NCI-H446 (cell line): ENCODE results near the gene ABCA2.

Source experiments
- DNase-seq, 2 experiments: peaks; one replicate each; lab custom pipeline; 2025; lab: John Stamatoyannopoulos, UW

The ABCA2 gene, protein sequence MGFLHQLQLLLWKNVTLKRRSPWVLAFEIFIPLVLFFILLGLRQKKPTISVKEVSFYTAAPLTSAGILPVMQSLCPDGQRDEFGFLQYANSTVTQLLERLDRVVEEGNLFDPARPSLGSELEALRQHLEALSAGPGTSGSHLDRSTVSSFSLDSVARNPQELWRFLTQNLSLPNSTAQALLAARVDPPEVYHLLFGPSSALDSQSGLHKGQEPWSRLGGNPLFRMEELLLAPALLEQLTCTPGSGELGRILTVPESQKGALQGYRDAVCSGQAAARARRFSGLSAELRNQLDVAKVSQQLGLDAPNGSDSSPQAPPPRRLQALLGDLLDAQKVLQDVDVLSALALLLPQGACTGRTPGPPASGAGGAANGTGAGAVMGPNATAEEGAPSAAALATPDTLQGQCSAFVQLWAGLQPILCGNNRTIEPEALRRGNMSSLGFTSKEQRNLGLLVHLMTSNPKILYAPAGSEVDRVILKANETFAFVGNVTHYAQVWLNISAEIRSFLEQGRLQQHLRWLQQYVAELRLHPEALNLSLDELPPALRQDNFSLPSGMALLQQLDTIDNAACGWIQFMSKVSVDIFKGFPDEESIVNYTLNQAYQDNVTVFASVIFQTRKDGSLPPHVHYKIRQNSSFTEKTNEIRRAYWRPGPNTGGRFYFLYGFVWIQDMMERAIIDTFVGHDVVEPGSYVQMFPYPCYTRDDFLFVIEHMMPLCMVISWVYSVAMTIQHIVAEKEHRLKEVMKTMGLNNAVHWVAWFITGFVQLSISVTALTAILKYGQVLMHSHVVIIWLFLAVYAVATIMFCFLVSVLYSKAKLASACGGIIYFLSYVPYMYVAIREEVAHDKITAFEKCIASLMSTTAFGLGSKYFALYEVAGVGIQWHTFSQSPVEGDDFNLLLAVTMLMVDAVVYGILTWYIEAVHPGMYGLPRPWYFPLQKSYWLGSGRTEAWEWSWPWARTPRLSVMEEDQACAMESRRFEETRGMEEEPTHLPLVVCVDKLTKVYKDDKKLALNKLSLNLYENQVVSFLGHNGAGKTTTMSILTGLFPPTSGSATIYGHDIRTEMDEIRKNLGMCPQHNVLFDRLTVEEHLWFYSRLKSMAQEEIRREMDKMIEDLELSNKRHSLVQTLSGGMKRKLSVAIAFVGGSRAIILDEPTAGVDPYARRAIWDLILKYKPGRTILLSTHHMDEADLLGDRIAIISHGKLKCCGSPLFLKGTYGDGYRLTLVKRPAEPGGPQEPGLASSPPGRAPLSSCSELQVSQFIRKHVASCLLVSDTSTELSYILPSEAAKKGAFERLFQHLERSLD (N-terminal part only)

DNA sequence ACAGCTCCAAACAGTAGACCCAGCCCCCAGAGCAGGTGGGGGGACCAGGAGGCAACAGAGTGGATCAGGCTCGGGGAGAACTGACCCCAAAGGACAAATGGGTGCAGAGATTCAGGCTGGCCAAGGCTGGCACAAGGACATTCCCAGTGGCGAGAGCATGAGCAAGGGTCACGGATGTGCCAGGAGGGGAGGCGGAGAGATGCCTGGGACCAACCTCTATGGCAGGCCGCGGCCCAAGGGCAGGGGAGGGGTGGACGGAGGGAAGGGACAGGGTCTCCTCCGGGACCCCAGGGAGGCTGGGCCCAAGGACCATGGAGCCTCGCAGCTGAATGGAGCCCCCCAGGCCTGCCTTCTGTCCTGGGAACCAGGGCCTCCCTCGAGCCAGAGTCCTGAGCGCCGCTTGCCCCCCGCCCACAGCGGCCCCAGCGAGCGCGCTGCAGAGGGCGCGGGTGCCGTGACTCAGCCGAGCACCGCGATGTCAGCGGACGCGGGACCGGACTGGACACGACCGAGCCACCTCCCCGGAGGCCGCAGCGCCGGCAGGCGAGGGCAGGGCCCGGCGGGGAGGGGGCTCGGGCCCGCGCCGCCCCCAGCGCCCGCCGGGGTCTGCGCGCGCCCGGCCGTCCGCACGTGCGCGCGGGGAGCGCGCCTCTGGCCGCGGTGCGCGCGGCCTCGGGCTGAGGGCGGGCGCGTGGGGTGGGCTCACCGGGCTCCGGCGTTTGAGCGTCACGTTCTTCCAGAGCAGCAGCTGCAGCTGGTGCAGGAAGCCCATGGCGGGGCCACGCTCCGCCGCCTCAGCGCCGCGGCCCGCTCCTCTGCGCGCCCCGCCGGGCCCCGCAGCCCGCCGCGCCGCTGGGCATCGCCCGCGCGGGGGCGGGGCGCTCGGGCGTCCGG lies at the start of gene ABCA2:
Gene ABCA2, minus strand, starts transcription at position 869 of the 894 bp plus-strand sequence. Its CDS starts 97 bp downstream, at position 772.
- no peak for DNase-seq

DNA sequence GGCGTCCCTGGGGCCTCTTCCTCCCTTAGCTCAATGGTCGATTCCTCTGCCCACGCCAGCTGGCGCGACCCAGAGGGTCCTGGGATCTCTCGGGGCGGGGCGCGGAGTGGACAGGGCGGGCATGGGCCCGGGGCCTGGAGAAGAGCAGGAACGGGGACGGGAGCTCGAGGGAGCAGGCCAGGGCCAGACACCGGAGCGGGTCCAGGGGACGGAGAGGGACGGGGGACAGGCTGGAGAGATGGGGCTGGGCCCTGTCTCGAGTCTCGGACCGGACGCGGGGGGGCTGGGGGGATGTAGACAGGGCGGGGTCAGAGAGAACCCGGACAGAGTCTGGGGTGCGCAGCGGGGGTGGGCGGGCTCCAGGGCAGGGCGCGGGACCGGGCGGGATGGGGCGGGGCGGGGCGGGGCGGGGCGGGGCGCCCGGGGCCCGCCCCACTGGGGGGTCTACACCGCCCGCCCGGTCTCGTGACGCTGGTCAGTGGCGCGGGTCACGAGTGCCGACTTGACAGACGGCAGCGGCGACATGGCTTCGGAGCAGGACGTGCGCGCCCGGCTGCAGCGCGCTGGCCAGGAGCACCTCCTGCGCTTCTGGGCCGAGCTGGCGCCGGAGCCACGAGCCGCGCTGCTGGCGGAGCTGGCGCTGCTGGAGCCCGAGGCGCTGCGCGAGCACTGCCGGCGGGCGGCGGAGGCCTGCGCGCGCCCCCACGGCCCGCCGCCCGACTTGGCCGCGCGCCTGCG lies 49.1 kb upstream of the ABCA2 start, which contains the start of gene UAP1L1:
Gene UAP1L1, plus strand, starts transcription at position 508 of the 738 bp plus-strand sequence. Its CDS starts 16 bp downstream, at position 524.
- peak in 1 of 2 experiments; percentile 21 for DNase-seq

DNA sequence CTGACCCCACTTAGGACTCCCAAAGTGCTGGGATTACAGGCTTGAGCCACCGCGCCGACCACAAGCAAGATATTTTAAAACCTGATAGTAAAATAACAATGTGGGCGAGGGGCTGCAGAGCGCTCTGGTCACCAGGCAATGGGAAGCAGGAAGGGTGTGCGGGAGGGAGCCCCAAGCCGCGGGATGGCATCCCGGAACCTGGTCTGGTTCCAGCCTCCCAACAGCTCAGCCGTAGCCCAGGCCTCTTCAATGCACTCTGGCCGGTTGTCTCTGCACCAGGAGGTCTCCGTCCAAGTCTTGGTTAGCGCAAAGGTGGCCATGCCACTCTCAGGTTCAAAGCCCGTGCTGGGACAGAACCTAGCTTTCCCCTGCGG lies 48.6 kb upstream of the ABCA2 start:
- no peak for DNase-seq

- no peak for DNase-seq
Observed at GRCh38 chr9:137075275-137075775, 47.3 kb upstream of the ABCA2 start.

DNA sequence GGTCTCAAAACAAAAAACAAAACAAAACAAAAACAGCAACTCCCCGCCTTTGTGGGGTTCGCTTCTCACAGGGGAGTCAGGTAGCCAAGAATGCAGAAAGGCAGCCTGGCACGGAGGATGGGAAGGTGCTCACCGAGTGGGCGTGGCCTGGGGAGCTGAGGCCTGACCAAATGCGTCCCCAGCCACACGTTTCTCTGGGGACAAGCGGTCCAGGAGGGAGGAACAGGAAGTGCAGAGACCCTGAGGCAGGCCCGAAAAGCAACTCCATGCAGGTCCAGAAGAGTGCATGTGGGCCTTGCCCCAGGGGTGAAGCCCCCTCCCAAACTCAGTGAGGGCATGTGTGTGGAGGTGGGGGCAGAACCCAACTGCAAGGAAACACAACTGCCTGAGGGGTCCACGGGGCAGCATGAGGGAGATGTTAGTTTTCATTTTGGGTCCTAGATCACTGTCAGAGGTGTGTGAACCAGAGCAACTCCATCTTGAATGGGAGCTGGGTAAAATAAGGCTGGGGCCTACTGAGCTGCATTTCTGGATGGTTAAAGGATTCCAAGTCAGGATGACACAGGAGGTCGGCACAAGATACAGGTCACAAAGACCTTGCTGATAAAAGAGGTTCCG lies 46.7 kb upstream of the ABCA2 start:
- no peak for DNase-seq

DNA sequence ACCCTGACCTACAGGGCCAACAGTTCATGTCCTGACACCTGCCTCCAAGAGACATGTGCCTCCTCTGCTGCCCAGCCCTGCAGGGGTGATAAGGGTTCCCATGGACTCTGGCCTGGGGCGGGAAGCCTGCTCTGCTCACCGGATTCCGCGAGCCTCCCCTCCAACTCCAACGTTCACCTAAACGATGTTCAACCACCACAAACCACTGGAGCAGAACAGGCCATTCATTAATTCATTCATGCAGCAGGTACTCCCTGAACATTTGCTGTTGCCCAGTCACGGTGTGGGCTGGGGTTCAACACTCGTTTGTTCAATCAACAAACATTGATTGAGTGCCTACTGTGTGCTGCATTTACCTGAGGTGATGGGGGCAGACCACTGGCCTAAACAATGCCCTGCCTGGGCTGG lies 46.0 kb upstream of the ABCA2 start:
- no peak for DNase-seq

GRCh38 chr9:137071282-137071681 lies 43.2 kb upstream of the ABCA2 start:
- DNase-seq, result no peak

- DNase-seq, result no peak
Observed at GRCh38 chr9:137070906-137071275, 42.9 kb upstream of the ABCA2 start.

DNA sequence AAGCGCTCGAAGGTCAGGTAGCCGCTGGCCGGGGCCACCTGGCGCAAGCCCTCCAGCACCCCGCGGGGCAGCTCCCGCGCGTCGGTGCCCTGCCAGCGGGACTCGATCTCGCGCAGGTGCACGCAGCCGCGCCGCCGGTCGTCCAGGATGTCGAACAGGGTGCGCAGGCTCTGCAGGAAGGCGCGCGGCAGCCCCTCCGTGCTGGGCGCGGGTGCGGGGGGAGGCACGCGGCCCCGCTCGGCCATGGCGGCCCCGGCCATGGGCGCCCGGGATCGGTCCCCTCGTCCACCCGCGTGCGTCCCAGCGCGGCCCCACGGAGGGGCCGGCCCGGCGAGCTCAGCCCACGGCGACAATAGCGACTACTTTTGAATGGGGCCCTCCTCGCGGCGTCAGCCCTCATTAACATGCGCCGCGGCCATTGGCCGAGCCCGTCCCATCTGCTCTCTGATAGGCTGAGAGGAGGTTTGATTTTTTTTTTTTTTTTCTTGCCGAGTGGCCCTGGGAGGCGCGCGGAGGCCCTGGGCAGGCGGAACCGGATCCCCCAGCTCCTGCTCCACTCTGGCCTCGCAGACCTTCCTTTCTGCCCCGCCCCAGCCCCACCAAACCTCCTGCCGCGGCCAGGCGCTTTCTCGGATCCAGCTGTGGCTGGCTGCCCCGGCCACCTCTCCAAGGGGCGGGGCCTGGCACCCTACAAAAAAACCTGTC lies 42.3 kb upstream of the ABCA2 start, which contains the start of gene SAPCD2:
Gene SAPCD2, minus strand, starts transcription at position 357 of the 705 bp plus-strand sequence. Its CDS starts 97 bp downstream, at position 260.
- peak; percentile 58 to 88 for DNase-seq

GRCh38 chr9:137069508-137070091 lies 41.6 kb upstream of the ABCA2 start:
- no peak for DNase-seq

DNA sequence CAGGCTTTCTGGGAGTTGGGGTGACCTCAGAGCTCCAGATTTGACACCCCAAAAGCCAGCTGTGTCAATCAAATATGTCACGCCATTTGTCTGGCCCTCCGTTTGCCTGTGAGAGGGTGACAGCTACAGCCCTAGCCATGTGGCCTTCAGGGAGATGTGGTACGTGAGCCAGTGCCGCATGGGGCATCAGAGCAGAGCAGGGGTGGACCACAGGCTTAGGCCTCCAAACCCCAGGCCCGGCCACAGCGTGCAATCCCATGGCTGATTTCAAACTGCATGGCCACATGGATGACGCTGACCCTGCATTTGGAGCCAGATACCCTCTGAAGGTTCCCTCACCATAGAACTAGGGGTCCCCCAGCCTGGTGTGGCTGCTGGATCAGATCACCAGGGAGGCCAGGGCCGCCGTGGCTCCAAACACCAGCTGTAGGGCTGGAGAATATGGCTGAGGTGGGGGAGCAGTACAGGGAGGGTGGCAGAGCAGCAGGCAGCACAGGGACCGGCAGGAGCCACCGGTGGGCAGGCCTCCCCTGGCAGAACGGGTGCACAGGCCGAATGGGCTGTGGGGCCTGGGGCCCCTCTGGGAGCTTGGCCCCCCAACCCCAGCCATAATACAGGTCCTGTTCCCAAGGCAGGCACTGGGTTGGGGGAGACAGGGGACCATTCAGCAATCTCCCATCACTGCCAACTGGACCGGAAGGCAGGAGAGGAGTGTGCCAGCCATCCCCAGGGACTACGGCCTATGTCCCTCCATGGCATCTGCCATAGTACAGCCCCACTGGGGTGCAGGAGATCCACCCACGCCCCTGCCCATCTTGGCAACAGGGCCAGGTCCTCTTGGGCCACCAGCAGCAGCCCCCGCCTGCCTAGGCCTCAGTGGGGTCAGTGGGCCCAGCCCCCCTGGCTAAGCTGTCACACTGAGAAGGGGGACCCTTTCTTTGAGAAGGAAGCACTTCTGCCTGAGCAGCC lies 40.8 kb upstream of the ABCA2 start:
- no peak for DNase-seq

GRCh38 chr9:137067860-137068538 lies 40.0 kb upstream of the ABCA2 start:
- peak in 1 of 2 experiments; percentile 64 for DNase-seq

- DNase-seq, result no peak
Observed at GRCh38 chr9:137066096-137066861, 38.2 kb upstream of the ABCA2 start.

- DNase-seq, result no peak
Observed at GRCh38 chr9:137065336-137065967, 37.4 kb upstream of the ABCA2 start.

DNA sequence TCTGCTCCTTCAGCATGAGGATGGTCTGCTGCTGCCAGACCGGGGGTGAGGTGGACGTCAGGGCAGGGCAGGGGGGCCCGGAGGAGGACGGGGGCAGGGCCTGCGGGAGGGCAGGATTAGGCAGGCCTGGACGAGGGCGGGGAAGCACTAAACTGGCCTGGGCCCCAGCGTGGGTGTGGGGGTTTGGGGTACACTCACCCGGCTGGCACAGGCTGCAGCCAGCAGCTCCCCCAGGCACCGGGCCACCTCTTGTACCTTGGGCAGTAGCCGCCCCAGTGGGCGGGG lies 36.8 kb upstream of the ABCA2 start:
- no peak for DNase-seq
